MG63 (cell line): ENCODE results near the gene PNMA8A. TPM values are rescaled to one million over a fixed set of nuclear protein-coding genes. Genes with fewer than 3 reads are reported as not detected.
"Not testable (repeated sequence)": the region's sequence is repeated elsewhere in the genome, so short reads cannot be mapped to it uniquely, and the experiment has no call there.

ENCODE experiments used
- DNase-seq: peaks from one replicate; pipeline ENCODE4 v3.0.0-alpha.2; 2020
- H3K27me3 ChIP-seq: fragments of 250-450 bp; sonication (Bioruptor Pico); 2 replicates; pipeline ENCODE4 v1.5.1; 2020; ENCODE audit warnings: mild to moderate bottlenecking, moderate library complexity
- H3K36me3 ChIP-seq: fragments of 250-450 bp; sonication (Bioruptor Pico); 2 replicates; pipeline ENCODE4 v1.5.1; 2020; ENCODE audit warnings: mild to moderate bottlenecking, moderate library complexity
- H3K4me3 ChIP-seq: fragments of 250-450 bp; sonication (Bioruptor Pico); 2 replicates; pipeline ENCODE4 v1.5.1; 2020; ENCODE audit warnings: mild to moderate bottlenecking, moderate library complexity
- H3K9me3 ChIP-seq: fragments of 250-450 bp; sonication (Bioruptor Pico); 2 replicates; pipeline ENCODE4 v1.5.1; 2020; ENCODE audit warnings: mild to moderate bottlenecking, moderate library complexity
- total RNA-seq: library from RNA; depleted of rRNA; stranded (reverse); fragments of >200 nt; shearing (Covaris generic); gene quantifications from 2 replicates; pipeline ENCODE4 v1.2.3, GENCODE V29; 2014; ENCODE audit warnings: low replicate concordance

PNMA8A gene
- total RNA-seq, 1 experiment from 2014 or later: 0.46 TPM

- DNase-seq: no peak
- no peak overlapping the region for H3K4me3 ChIP-seq
- H3K27me3 ChIP-seq: no peaks in the 10 kb centered on the region
- no peaks in the 10 kb centered on the region for H3K36me3 ChIP-seq
- peaks cover 6% of the 10 kb centered on the region for H3K9me3 ChIP-seq
Measured at GRCh38 chr19:46452186-46452585, 19.2 kb downstream of the PNMA8A start.

DNA sequence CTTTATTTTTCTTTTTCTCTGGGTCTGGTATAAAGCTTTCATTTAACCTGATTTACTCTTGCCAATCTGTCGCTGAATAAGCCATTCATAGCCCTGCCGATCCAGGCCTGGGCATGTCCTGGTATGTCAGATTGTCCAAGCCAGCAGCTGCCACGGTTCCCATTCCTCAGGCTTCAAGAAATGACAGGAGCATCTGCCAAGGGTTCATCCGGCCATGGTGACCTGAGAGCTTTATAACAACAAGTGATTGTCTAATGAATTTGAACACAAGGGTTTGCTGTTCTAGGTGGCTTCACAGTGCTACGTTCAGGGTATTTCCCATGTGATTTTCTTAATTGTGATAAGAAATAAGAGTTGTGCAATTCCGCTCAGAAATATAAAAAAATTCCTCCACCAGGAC, 20.0 kb downstream of the PNMA8A start:
- Histone ChIP-seq H3K9me3 (peaks cover 6% of the 10 kb centered on the region), H3K27me3 (no peaks in the 10 kb centered on the region), H3K4me3 (no peak overlapping the region), H3K36me3 (no peaks in the 10 kb centered on the region)
- DNase-seq: no peak

GRCh38 chr19:46450737-46451136, 20.6 kb downstream of the PNMA8A start:
- no peaks in the 10 kb centered on the region for H3K27me3 ChIP-seq
- no peak overlapping the region for H3K4me3 ChIP-seq
- no peaks in the 10 kb centered on the region for H3K36me3 ChIP-seq
- H3K9me3 ChIP-seq: peaks cover 6% of the 10 kb centered on the region
- DNase-seq: no peak

DNA sequence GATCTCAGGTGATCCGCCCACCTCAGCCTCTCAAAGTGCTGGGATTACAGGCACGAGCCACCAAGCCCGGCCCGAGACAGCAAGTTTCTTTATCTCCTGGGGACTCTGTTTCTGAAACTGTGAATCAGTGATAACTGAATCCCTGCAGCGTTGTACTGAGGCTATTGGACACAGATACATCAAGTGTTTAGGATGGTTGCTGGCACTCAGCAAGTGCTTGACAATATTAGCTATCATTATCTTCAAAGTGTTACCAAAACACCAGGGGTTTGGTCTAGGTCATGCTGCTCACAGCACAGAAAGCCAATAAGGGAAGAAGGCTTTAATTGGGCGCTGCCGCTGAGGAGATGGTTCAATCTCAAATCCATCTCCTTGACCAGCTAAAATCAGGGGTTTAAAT, 22.1 kb downstream of the PNMA8A start:
- H3K36me3 ChIP-seq: no peaks in the 10 kb centered on the region
- no peak for DNase-seq
- H3K27me3 ChIP-seq: no peaks in the 10 kb centered on the region
- peaks cover 6% of the 10 kb centered on the region for H3K9me3 ChIP-seq
- no peak overlapping the region for H3K4me3 ChIP-seq

GRCh38 chr19:46448601-46449000, 22.8 kb downstream of the PNMA8A start:
- no peak overlapping the region for H3K4me3 ChIP-seq
- DNase-seq: no peak
- H3K36me3 ChIP-seq: no peaks in the 10 kb centered on the region
- H3K9me3 ChIP-seq: peaks cover 6% of the 10 kb centered on the region
- H3K27me3 ChIP-seq: no peaks in the 10 kb centered on the region

GRCh38 chr19:46447824-46448223, 23.5 kb downstream of the PNMA8A start:
- no peaks in the 10 kb centered on the region for H3K36me3 ChIP-seq
- peaks cover 6% of the 10 kb centered on the region for H3K9me3 ChIP-seq
- no peak for DNase-seq
- no peaks in the 10 kb centered on the region for H3K27me3 ChIP-seq
- no peak overlapping the region for H3K4me3 ChIP-seq

GRCh38 chr19:46447006-46447405, 24.4 kb downstream of the PNMA8A start:
- no peak overlapping the region for H3K4me3 ChIP-seq
- no peak for DNase-seq
- H3K9me3 ChIP-seq: peaks cover 6% of the 10 kb centered on the region
- no peaks in the 10 kb centered on the region for H3K27me3 ChIP-seq
- no peaks in the 10 kb centered on the region for H3K36me3 ChIP-seq

DNA sequence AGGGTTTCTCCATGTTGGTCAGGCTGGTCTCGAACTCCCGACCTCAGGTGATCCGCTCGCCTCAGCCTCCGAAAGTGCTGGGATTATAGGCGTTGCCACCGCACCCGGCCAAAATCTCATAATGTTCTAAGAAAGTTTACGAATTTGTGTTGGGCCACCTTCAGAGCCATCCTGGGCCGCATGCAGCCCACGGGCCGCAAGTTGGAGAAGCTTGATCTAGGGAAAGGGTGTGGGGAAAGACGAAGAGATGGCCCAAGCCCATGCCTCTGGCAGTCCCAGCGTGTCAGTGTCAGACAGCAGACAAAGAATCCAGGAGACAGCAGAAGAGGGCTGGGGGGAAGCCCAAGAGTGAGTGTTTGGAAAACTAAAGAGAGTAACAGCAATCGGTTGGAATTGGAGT, 25.3 kb downstream of the PNMA8A start:
- Histone ChIP-seq H3K27me3 (no peaks in the 10 kb centered on the region), H3K9me3 (peaks cover 6% of the 10 kb centered on the region), H3K36me3 (no peaks in the 10 kb centered on the region), H3K4me3 (no peak overlapping the region)
- no peak for DNase-seq

DNA sequence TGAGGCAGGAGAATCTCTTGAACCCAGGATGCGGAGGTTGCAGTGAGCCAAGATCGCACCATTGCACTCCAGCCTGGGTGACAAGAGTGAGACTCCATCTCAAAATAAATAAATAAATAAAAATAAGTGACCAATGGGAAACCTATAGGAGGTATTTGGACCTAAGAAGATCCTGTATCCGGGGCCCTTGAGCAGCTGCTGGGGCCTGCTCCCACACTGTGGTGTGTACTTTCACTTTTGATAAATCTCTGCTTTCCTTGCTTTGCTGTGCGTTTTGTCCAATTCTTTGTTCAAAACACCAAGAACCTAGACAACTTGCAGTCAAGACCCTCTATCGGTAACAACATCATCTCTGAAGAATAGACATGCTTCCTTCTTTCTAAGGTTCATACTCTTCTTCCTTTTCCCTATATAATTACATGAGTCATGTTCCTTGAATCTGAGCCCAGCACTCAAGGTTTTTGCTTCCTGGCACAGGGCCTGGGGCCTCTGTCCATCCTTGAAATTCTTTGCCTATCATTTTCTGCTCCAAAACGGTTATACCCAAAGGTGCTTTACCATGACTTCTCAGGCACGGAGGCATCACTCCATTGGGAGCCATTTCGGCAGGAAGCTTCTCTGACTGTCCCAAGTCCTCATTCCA, 28.4 kb downstream of the PNMA8A start:
- DNase-seq: peak; percentile 76
- no peaks in the 10 kb centered on the region for H3K36me3 ChIP-seq
- no peaks in the 10 kb centered on the region for H3K27me3 ChIP-seq
- no peak overlapping the region for H3K4me3 ChIP-seq
- H3K9me3 ChIP-seq: no peaks in the 10 kb centered on the region

DNA sequence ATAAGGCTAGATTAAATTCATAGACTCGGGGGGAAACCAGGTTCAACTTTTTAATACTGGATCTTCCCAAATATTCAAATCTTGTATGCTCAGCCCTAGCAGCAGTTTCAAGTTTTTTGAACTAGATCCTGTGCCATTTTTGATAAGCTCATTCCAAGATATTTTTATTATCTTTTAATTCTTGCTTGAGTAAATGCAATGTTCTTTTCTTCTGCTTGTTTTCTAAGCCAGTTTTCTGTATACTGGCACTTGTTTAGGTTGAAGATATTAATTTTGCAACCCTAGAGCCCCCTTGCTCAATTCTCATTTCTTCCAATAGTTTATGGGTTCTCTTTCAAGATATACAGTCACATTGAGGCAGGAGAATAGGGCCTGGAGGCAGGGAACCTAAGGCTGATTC, 29.5 kb downstream of the PNMA8A start:
- DNase-seq: no peak
- no peaks in the 10 kb centered on the region for H3K27me3 ChIP-seq
- H3K36me3 ChIP-seq: no peaks in the 10 kb centered on the region
- no peaks in the 10 kb centered on the region for H3K9me3 ChIP-seq
- H3K4me3 ChIP-seq: no peak overlapping the region

GRCh38 chr19:46435689-46436088, 35.7 kb downstream of the PNMA8A start:
- not testable (repeated sequence) for H3K9me3 ChIP-seq, H3K27me3 ChIP-seq, H3K4me3 ChIP-seq, H3K36me3 ChIP-seq, DNase-seq

DNA sequence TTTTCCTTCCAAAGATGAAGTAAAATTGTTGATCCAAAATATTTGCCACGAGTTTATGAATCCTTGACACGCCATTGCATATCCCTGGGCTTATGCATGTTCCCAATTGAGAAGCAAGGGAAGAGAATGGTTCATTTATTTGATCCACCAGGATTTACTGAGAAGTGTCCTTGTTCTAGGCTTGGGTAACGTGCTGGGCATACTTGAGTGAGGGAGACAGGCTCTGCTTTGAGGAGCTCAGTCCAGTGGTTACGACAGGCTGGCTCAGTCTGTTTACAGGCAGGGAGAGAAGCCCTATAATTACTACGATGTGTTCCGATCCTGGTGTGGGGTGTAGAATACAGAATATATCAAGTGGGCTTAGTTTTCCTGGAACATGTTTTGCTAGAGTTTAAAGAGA, 36.4 kb downstream of the PNMA8A start:
- DNase-seq: no peak
- H3K36me3 ChIP-seq: no peaks in the 10 kb centered on the region
- H3K27me3 ChIP-seq: peaks cover 4% of the 10 kb centered on the region; the same call in 1 of the 2 replicates
- H3K4me3 ChIP-seq: no peak overlapping the region
- 0 out of 2 replicates have a peak, but pooled peaks cover 2% of the 10 kb centered on the region for H3K9me3 ChIP-seq

- not testable (repeated sequence) for H3K4me3 ChIP-seq, H3K9me3 ChIP-seq, H3K36me3 ChIP-seq, DNase-seq
- H3K27me3 ChIP-seq: peaks cover 12% of the 10 kb centered on the region
Measured at GRCh38 chr19:46433470-46433869, 37.9 kb downstream of the PNMA8A start.

- no peak for DNase-seq
- 0 out of 2 replicates have a peak, but pooled peaks cover 2% of the 10 kb centered on the region for H3K9me3 ChIP-seq
- no peaks in the 10 kb centered on the region for H3K36me3 ChIP-seq
- peaks cover 27% of the 10 kb centered on the region for H3K27me3 ChIP-seq
- no peak overlapping the region for H3K4me3 ChIP-seq
Measured at GRCh38 chr19:46431824-46432223, 39.5 kb downstream of the PNMA8A start.

DNA sequence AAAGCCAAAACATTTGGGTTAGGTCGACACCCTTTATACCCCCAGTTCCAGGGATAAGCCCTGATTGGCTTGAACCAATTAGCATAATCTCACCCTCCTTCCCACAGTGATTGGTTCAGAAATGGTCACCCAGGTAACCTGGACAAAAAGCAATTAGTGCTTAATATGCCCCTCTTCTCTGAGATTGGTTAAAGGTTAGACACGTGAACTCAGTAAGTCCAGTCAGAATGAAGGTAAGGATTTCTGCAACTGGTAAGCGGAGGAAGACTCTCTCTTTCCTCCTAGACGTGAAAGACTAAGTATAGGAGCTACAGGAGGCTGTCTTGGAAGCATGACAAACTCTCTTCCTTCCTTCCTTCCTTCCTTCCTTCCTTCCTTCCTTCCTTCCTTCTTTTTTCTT, 41.4 kb downstream of the PNMA8A start:
- Histone ChIP-seq H3K36me3 (no peaks in the 10 kb centered on the region), H3K9me3 (0 out of 2 replicates have a peak, but pooled peaks cover 2% of the 10 kb centered on the region), H3K27me3 (peaks cover 41% of the 10 kb centered on the region), H3K4me3 (no peak overlapping the region)
- DNase-seq: no peak

DNA sequence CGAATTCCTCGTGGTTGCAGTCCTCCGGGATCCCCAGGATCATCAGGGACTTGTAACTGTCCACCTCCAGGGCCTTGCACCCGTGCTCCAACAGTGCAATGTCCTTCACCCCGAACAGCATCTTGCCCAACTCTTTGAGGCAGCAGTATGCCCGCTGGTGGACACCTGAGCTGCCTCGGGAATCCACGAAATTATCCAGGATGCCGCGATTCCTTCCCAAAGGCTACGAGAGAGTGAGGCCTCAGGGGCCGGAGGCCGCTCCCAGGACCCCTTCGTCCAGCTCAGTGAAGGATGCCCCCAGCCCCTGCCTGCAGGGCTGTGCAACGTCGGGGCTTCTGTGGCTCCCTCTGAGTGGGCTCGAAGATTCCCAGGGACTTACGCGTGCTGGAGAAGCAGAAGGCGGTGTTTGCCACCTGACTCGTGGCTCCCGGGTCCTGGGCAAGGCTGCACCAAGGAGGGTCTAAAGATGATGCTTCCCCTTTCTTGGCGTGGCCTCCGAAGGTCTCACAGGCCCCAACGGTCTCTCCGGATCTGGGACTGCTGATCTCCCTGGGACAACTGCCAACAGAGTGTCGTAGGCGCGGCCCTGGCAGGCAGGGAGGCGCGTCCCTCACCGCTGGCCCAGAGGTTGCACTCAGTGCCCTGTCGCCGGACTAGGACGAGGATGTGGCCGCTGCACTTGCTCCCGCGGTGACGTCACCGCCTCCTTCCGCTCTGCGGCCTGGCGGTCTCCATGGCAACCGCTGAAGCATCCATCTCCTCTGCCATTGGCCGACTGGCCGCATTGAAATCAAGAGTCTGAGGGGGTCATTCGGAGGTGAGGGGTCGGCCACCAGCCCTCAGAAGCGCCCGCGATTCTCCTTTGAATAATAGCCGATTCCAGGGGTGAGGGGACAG, 42.9 kb downstream of the PNMA8A start, which contains the start of gene PNMA8C:
Gene PNMA8C, minus strand, starts transcription at position 698 of the 897 bp plus-strand sequence. Its CDS starts 577 bp downstream, at position 121.
- H3K27me3 ChIP-seq: peaks cover 44% of the 10 kb centered on the region
- DNase-seq: peak; percentile 46
- no peak within 1 kb of the TSS for H3K4me3 ChIP-seq
- no peaks in the 10 kb centered on the region for H3K36me3 ChIP-seq
- H3K9me3 ChIP-seq: 0 out of 2 replicates have a peak, but pooled peaks cover under 1% of the 10 kb centered on the region

- H3K9me3 ChIP-seq: no peaks in the 10 kb centered on the region
- peaks cover 46% of the 10 kb centered on the region for H3K27me3 ChIP-seq
- no peaks in the 10 kb centered on the region for H3K36me3 ChIP-seq
- no peak overlapping the region for H3K4me3 ChIP-seq
- no peak for DNase-seq
Measured at GRCh38 chr19:46427518-46428045, 43.8 kb downstream of the PNMA8A start.
